MM.1S (cell line): ENCODE results near the gene OR7C2.

ENCODE experiments used
- DNase-seq: peaks from one replicate; pipeline ENCODE4 v3.0.0-alpha.2; 2015
- H2AFZ ChIP-seq: fragments of 300-600 bp; sonication (generic); 2 replicates; pipeline ENCODE4 v1.6.0; 2016; ENCODE audit warnings: antibody characterized with exemption, low read length
- H3F3A ChIP-seq: fragments of 300-600 bp; sonication (generic); 2 replicates; pipeline ENCODE4 v1.6.1; 2016; ENCODE audit warnings: mild to moderate bottlenecking, antibody characterized with exemption, low read length, moderate library complexity, mixed read lengths; ENCODE audit not compliant: insufficient read depth
- H3K27ac ChIP-seq: fragments of 300-600 bp; sonication (generic); 2 replicates; pipeline ENCODE4 v1.5.1; 2016; ENCODE audit warnings: mild to moderate bottlenecking, low read length
- H3K27me3 ChIP-seq: fragments of 300-600 bp; sonication (generic); replicated peaks from 2 replicates; pipeline ENCODE4 v1.6.0; 2016; ENCODE audit warnings: low read length; ENCODE audit not compliant: insufficient read depth
- H3K36me3 ChIP-seq: fragments of 300-600 bp; sonication (generic); replicated peaks from 2 replicates; pipeline ENCODE4 v1.6.1; 2016; ENCODE audit warnings: mild to moderate bottlenecking, low read length, mixed read lengths; ENCODE audit not compliant: insufficient read depth
- H3K4me1 ChIP-seq: fragments of 300-600 bp; sonication (generic); 2 replicates; pipeline ENCODE4 v1.6.1; 2016; ENCODE audit warnings: low read length, mixed read lengths
- H3K4me2 ChIP-seq: fragments of 300-600 bp; sonication (generic); 2 replicates; pipeline ENCODE4 v1.6.0; 2016; ENCODE audit warnings: low read depth, low read length
- H3K4me3 ChIP-seq: fragments of 300-600 bp; sonication (generic); 2 replicates; pipeline ENCODE4 v1.5.1; 2016; ENCODE audit warnings: low read length, mixed read lengths
- H3K79me2 ChIP-seq: fragments of 300-600 bp; sonication (generic); 2 replicates; pipeline ENCODE4 v1.6.1; 2016; ENCODE audit warnings: mixed run types, low read length, mixed read lengths
- H3K9ac ChIP-seq: fragments of 300-600 bp; sonication (generic); 2 replicates; pipeline ENCODE4 v1.6.1; 2016; ENCODE audit warnings: low read length, mixed read lengths
- H3K9me2 ChIP-seq: fragments of 300-600 bp; sonication (generic); replicated peaks from 2 replicates; pipeline ENCODE4 v1.6.1; 2016; ENCODE audit warnings: mild to moderate bottlenecking, low read length, mixed read lengths; ENCODE audit not compliant: insufficient read depth
- H3K9me3 ChIP-seq: fragments of 300-600 bp; sonication (generic); replicated peaks from 2 replicates; pipeline ENCODE4 v1.6.1; 2016; ENCODE audit warnings: mild to moderate bottlenecking, low read length, mixed read lengths; ENCODE audit not compliant: insufficient read depth
- H4K20me1 ChIP-seq: fragments of 300-600 bp; sonication (generic); 2 replicates; pipeline ENCODE4 v1.6.1; 2016; ENCODE audit warnings: mild to moderate bottlenecking, low read length, moderate library complexity, mixed read lengths; ENCODE audit not compliant: insufficient read depth
- CTCF ChIP-seq: fragments of 300-600 bp; sonication (generic); IDR thresholded peaks from 2 replicates; pipeline ENCODE4 v1.5.1; 2016; ENCODE audit warnings: antibody characterized with exemption, low read length, mixed read lengths
- EZH2 ChIP-seq: fragments of 300-600 bp; sonication (generic); optimal IDR thresholded peaks from 2 replicates; pipeline ENCODE3; 2017; ENCODE audit warnings: low read depth, mild to moderate bottlenecking, antibody characterized with exemption, low read length, mixed read lengths
- EZH2phosphoT487 ChIP-seq: fragments of 300-600 bp; sonication (generic); IDR thresholded peaks from 2 replicates; pipeline ENCODE4 v1.6.1; 2018; ENCODE audit warnings: antibody characterized with exemption, low read length

OR7C2 gene

GRCh38 chr19:14915116-14915515, 26.2 kb upstream of the OR7C2 start:
- Histone ChIP-seq H3K9me3 (no peaks in the 10 kb centered on the region), H3K4me1 (no peaks in the 10 kb centered on the region), H3K9ac (no peak overlapping the region), H3K27me3 (peaks cover 85% of the 10 kb centered on the region), H3K79me2 (no peaks in the 10 kb centered on the region), H4K20me1 (no peaks in the 10 kb centered on the region), H3F3A (no peaks in the 10 kb centered on the region), H3K27ac (no peak overlapping the region), H3K4me2 (no peak overlapping the region), H3K4me3 (no peak overlapping the region), H3K36me3 (no peaks in the 10 kb centered on the region), H2AFZ (no peak overlapping the region), H3K9me2 (no peaks in the 10 kb centered on the region)
- DNase-seq = no peak
- TF ChIP-seq CTCF (no peak), EZH2phosphoT487 (no peak)

- TF ChIP-seq CTCF = no peak
- TF ChIP-seq EZH2 = no peak
- no peak for TF ChIP-seq EZH2phosphoT487
- no peak for DNase-seq
- no peaks in the 10 kb centered on the region for H3K9me3 ChIP-seq
- no peaks in the 10 kb centered on the region for H3F3A ChIP-seq
- H3K4me1 ChIP-seq = no peaks in the 10 kb centered on the region
- no peak overlapping the region for H3K4me3 ChIP-seq
- H3K9ac ChIP-seq = no peak overlapping the region
- H4K20me1 ChIP-seq = no peaks in the 10 kb centered on the region
- H3K27me3 ChIP-seq = peaks cover 86% of the 10 kb centered on the region
- H2AFZ ChIP-seq = no peak overlapping the region
- H3K9me2 ChIP-seq = no peaks in the 10 kb centered on the region
- H3K27ac ChIP-seq = no peak overlapping the region
- no peak overlapping the region for H3K4me2 ChIP-seq
- H3K36me3 ChIP-seq = no peaks in the 10 kb centered on the region
- no peaks in the 10 kb centered on the region for H3K79me2 ChIP-seq
These were observed 24.4 kb upstream of the OR7C2 start for GRCh38 chr19:14916848-14917247.

- peaks cover 59% of the 10 kb centered on the region for H3K27me3 ChIP-seq
- no peak overlapping the region for H2AFZ ChIP-seq
- no peaks in the 10 kb centered on the region for H3K36me3 ChIP-seq
- DNase-seq = no peak
- no peak overlapping the region for H3K27ac ChIP-seq
- H4K20me1 ChIP-seq = no peaks in the 10 kb centered on the region
- no peaks in the 10 kb centered on the region for H3K79me2 ChIP-seq
- no peak overlapping the region for H3K4me3 ChIP-seq
- no peak overlapping the region for H3K9ac ChIP-seq
- no peaks in the 10 kb centered on the region for H3K4me1 ChIP-seq
- H3K9me2 ChIP-seq = no peaks in the 10 kb centered on the region
- no peaks in the 10 kb centered on the region for H3F3A ChIP-seq
- no peaks in the 10 kb centered on the region for H3K9me3 ChIP-seq
- H3K4me2 ChIP-seq = no peak overlapping the region
- TF ChIP-seq EZH2phosphoT487 (no peak), CTCF (no peak), EZH2 (no peak)
These were observed 7.8 kb upstream of the OR7C2 start for GRCh38 chr19:14933506-14933905.
